Measurements from ENCODE around the gene CTBP2.
A peak's percentile ranks its signal among the peaks of the same experiment; 100 is the strongest.
"Not testable (repeated sequence)": the region's sequence is repeated elsewhere in the genome, so short reads cannot be mapped to it uniquely, and the experiment has no call there.

Gene CTBP2

GRCh38 chr10:125082471-125082870 is 77.9 kb downstream of the CTBP2 start:
- not testable (repeated sequence) for DNase-seq (ENCODE audit: low spot score); H3K9me3 ChIP-seq (replicated peaks in 1 of 2; ENCODE audit: control insufficient read depth in 2 of 2, insufficient read depth in 1 of 2, low read depth in 1 of 2, low read length in 2 of 2); H2AK5ac ChIP-seq (ENCODE audit: low read depth, low read length); H2BK15ac ChIP-seq (ENCODE audit: low read length); H3K9ac ChIP-seq (ENCODE audit: low read depth, low read length, poor library complexity); H3K23ac ChIP-seq (ENCODE audit: low read depth, low read length, poor library complexity); H3K4ac ChIP-seq (ENCODE audit: low read length); H2AFZ ChIP-seq (ENCODE audit: low read length); H4K8ac ChIP-seq (ENCODE audit: low read depth, low read length); H3K18ac ChIP-seq (ENCODE audit: low read length); H4K91ac ChIP-seq (ENCODE audit: low read depth, low read length, poor library complexity); H2BK120ac ChIP-seq (ENCODE audit: low read depth, low read length); H3K27me3 ChIP-seq (ENCODE audit: control insufficient read depth in 3 of 3, insufficient read depth in 3 of 3, low read depth in 1 of 3, low read length in 3 of 3); H3K4me1 ChIP-seq (ENCODE audit: control insufficient read depth in 2 of 2, insufficient read depth in 1 of 2, low read depth in 1 of 2, low read length in 2 of 2); H3K4me2 ChIP-seq (ENCODE audit: insufficient read depth, low read length, poor library complexity, severe bottlenecking); H2BK12ac ChIP-seq (ENCODE audit: low read length); H3K4me3 ChIP-seq (ENCODE audit: low read length in 2 of 2); H3K27ac ChIP-seq (replicated peaks; ENCODE audit: low read length); H3K14ac ChIP-seq (ENCODE audit: low read length); H2BK5ac ChIP-seq (ENCODE audit: low read length)
- peaks cover 13 to 82% of the 10 kb centered on the region in 2 donors for H3K36me3 ChIP-seq (replicated peaks in 1 of 2; ENCODE audit: control insufficient read depth in 2 of 2, insufficient read depth in 2 of 2, low read length in 2 of 2)
- H3K79me1 ChIP-seq (ENCODE audit: low read depth, low read length), result peaks cover 17% of the 10 kb centered on the region
- no CpG with 5 or more reads among the region's 13 CpGs for WGBS, 2 donors (ENCODE audit: extremely low coverage in 2 of 2, insufficient read length in 2 of 2, insufficient replicate concordance in 1 of 2)

- no peaks in the 10 kb centered on the region for H3K27me3 ChIP-seq (ENCODE audit: control insufficient read depth in 3 of 3, insufficient read depth in 3 of 3, low read depth in 1 of 3, low read length in 3 of 3)
- peaks cover 16% of the 10 kb centered on the region for H3K79me1 ChIP-seq (ENCODE audit: low read depth, low read length)
- H4K8ac ChIP-seq (ENCODE audit: low read depth, low read length), result no peak overlapping the region
- H3K4me2 ChIP-seq (ENCODE audit: insufficient read depth, low read length, poor library complexity, severe bottlenecking), result no peak overlapping the region
- H2BK12ac ChIP-seq (ENCODE audit: low read length), result no peak overlapping the region
- no peak overlapping the region for H2AK5ac ChIP-seq (ENCODE audit: low read depth, low read length)
- H2BK5ac ChIP-seq (ENCODE audit: low read length), result no peak overlapping the region
- H3K27ac ChIP-seq (replicated peaks; ENCODE audit: low read length), result no peak overlapping the region
- no peak for DNase-seq (ENCODE audit: low spot score)
- no CpG with 5 or more reads among the region's 10 CpGs for WGBS, 2 donors (ENCODE audit: extremely low coverage in 2 of 2, insufficient read length in 2 of 2, insufficient replicate concordance in 1 of 2)
- H3K23ac ChIP-seq (ENCODE audit: low read depth, low read length, poor library complexity), result peak overlapping the region; percentile 6
- no peak overlapping the region for H2AFZ ChIP-seq (ENCODE audit: low read length)
- H3K36me3 ChIP-seq (replicated peaks in 1 of 2; ENCODE audit: control insufficient read depth in 2 of 2, insufficient read depth in 2 of 2, low read length in 2 of 2), result peaks cover 11 to 84% of the 10 kb centered on the region in 2 donors
- H3K9ac ChIP-seq (ENCODE audit: low read depth, low read length, poor library complexity), result no peak overlapping the region
- H3K18ac ChIP-seq (ENCODE audit: low read length), result peak overlapping the region; percentile 48
- no peak overlapping the region for H3K4me3 ChIP-seq (ENCODE audit: low read length in 2 of 2)
- H3K14ac ChIP-seq (ENCODE audit: low read length), result no peak overlapping the region
- H4K91ac ChIP-seq (ENCODE audit: low read depth, low read length, poor library complexity), result no peak overlapping the region
- H3K4me1 ChIP-seq (ENCODE audit: control insufficient read depth in 2 of 2, insufficient read depth in 1 of 2, low read depth in 1 of 2, low read length in 2 of 2), result peaks cover 0 to 3% of the 10 kb centered on the region in 2 donors
- H2BK120ac ChIP-seq (ENCODE audit: low read depth, low read length), result no peak overlapping the region
- no peak overlapping the region for H2BK15ac ChIP-seq (ENCODE audit: low read length)
- H3K9me3 ChIP-seq (replicated peaks in 1 of 2; ENCODE audit: control insufficient read depth in 2 of 2, insufficient read depth in 1 of 2, low read depth in 1 of 2, low read length in 2 of 2), result no peaks in the 10 kb centered on the region
- H3K4ac ChIP-seq (ENCODE audit: low read length), result no peak overlapping the region
Observed at GRCh38 chr10:125081931-125082330, 78.4 kb downstream of the CTBP2 start.

DNA sequence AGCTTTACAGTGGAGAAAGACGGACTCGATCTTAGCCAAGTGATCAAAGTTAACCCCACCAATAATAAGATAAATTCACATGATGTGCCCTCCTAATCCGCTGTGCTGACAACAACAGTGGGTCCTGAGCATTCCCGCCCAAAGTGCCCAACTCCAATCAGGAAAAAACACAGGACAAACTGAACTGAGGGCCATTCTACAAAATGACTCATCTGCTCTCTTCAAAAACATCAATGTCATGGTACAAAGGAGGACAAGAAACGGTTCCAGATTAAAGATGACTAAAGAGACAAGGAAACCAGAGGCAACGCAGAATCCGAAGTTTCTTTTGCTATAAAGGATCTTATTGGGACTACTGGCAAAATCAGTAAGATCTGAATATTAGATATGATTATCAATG is 79.4 kb downstream of the CTBP2 start:
- Histone ChIP-seq H4K8ac (ENCODE audit: low read depth, low read length) (no peak overlapping the region), H3K14ac (ENCODE audit: low read length) (no peak overlapping the region), H2BK15ac (ENCODE audit: low read length) (no peak overlapping the region), H2BK5ac (ENCODE audit: low read length) (no peak overlapping the region), H3K27ac (replicated peaks; ENCODE audit: low read length) (no peak overlapping the region), H3K4me3 (ENCODE audit: low read length in 2 of 2) (no peak overlapping the region), H2BK12ac (ENCODE audit: low read length) (no peak overlapping the region), H2AK5ac (ENCODE audit: low read depth, low read length) (no peak overlapping the region), H3K27me3 (ENCODE audit: control insufficient read depth in 3 of 3, insufficient read depth in 3 of 3, low read depth in 1 of 3, low read length in 3 of 3) (no peaks in the 10 kb centered on the region), H3K4ac (ENCODE audit: low read length) (no peak overlapping the region), H3K4me1 (ENCODE audit: control insufficient read depth in 2 of 2, insufficient read depth in 1 of 2, low read depth in 1 of 2, low read length in 2 of 2) (peaks cover 0 to 3% of the 10 kb centered on the region in 2 donors), H2BK120ac (ENCODE audit: low read depth, low read length) (no peak overlapping the region), H3K18ac (ENCODE audit: low read length) (no peak overlapping the region), H3K9ac (ENCODE audit: low read depth, low read length, poor library complexity) (no peak overlapping the region), H3K23ac (ENCODE audit: low read depth, low read length, poor library complexity) (no peak overlapping the region), H3K9me3 (replicated peaks in 1 of 2; ENCODE audit: control insufficient read depth in 2 of 2, insufficient read depth in 1 of 2, low read depth in 1 of 2, low read length in 2 of 2) (no peaks in the 10 kb centered on the region), H2AFZ (ENCODE audit: low read length) (no peak overlapping the region), H3K4me2 (ENCODE audit: insufficient read depth, low read length, poor library complexity, severe bottlenecking) (no peak overlapping the region), H3K36me3 (replicated peaks in 1 of 2; ENCODE audit: control insufficient read depth in 2 of 2, insufficient read depth in 2 of 2, low read length in 2 of 2) (peaks cover 9 to 86% of the 10 kb centered on the region in 2 donors), H4K91ac (ENCODE audit: low read depth, low read length, poor library complexity) (no peak overlapping the region), H3K79me1 (ENCODE audit: low read depth, low read length) (peaks cover 18% of the 10 kb centered on the region)
- no peak for DNase-seq (ENCODE audit: low spot score)
- WGBS, 2 donors (ENCODE audit: extremely low coverage in 2 of 2, insufficient read length in 2 of 2, insufficient replicate concordance in 1 of 2), result no CpG with 5 or more reads among the region's 7 CpGs

- H3K14ac ChIP-seq (ENCODE audit: low read length), result no peak overlapping the region
- H3K27ac ChIP-seq (replicated peaks; ENCODE audit: low read length), result no peak overlapping the region
- no peak for DNase-seq (ENCODE audit: low spot score)
- H3K18ac ChIP-seq (ENCODE audit: low read length), result peak overlapping the region; percentile 88
- H3K4me1 ChIP-seq (ENCODE audit: control insufficient read depth in 2 of 2, insufficient read depth in 1 of 2, low read depth in 1 of 2, low read length in 2 of 2), result peaks cover 0 to 2% of the 10 kb centered on the region in 2 donors
- H3K4me3 ChIP-seq (ENCODE audit: low read length in 2 of 2), result no peak overlapping the region
- H4K91ac ChIP-seq (ENCODE audit: low read depth, low read length, poor library complexity), result peak overlapping the region; percentile 58
- no peaks in the 10 kb centered on the region for H3K9me3 ChIP-seq (replicated peaks in 1 of 2; ENCODE audit: control insufficient read depth in 2 of 2, insufficient read depth in 1 of 2, low read depth in 1 of 2, low read length in 2 of 2)
- no peak overlapping the region for H2AFZ ChIP-seq (ENCODE audit: low read length)
- no peaks in the 10 kb centered on the region for H3K27me3 ChIP-seq (ENCODE audit: control insufficient read depth in 3 of 3, insufficient read depth in 3 of 3, low read depth in 1 of 3, low read length in 3 of 3)
- no peak overlapping the region for H4K8ac ChIP-seq (ENCODE audit: low read depth, low read length)
- no CpG with 5 or more reads among the region's 7 CpGs for WGBS, 2 donors (ENCODE audit: extremely low coverage in 2 of 2, insufficient read length in 2 of 2, insufficient replicate concordance in 1 of 2)
- H2BK12ac ChIP-seq (ENCODE audit: low read length), result no peak overlapping the region
- no peak overlapping the region for H2BK15ac ChIP-seq (ENCODE audit: low read length)
- H3K9ac ChIP-seq (ENCODE audit: low read depth, low read length, poor library complexity), result no peak overlapping the region
- H3K23ac ChIP-seq (ENCODE audit: low read depth, low read length, poor library complexity), result peak overlapping the region; percentile 47
- no peak overlapping the region for H2AK5ac ChIP-seq (ENCODE audit: low read depth, low read length)
- no peak overlapping the region for H3K4me2 ChIP-seq (ENCODE audit: insufficient read depth, low read length, poor library complexity, severe bottlenecking)
- H3K79me1 ChIP-seq (ENCODE audit: low read depth, low read length), result peaks cover 15% of the 10 kb centered on the region
- no peak overlapping the region for H2BK120ac ChIP-seq (ENCODE audit: low read depth, low read length)
- H2BK5ac ChIP-seq (ENCODE audit: low read length), result no peak overlapping the region
- H3K36me3 ChIP-seq (replicated peaks in 1 of 2; ENCODE audit: control insufficient read depth in 2 of 2, insufficient read depth in 2 of 2, low read length in 2 of 2), result peaks cover 8 to 85% of the 10 kb centered on the region in 2 donors
- no peak overlapping the region for H3K4ac ChIP-seq (ENCODE audit: low read length)
Observed at GRCh38 chr10:125080296-125080695, 80.1 kb downstream of the CTBP2 start.
